CD14-positive monocyte (primary cell): ENCODE results near the gene GTF3C1. TPM values are rescaled to one million over a fixed set of nuclear protein-coding genes. Genes with fewer than 3 reads are reported as not detected.

Experiments
- DNase-seq, 3 donors: peaks; one replicate each; pipeline ENCODE4 v3.0.0-alpha.2; 2011 to 2022
- H2AFZ ChIP-seq: 2 replicates; pipeline ENCODE4 v1.6.0; 2012; ENCODE audit warnings: mild to moderate bottlenecking, low read depth, low read length, inconsistent platforms; ENCODE audit not compliant: insufficient read depth, poor library complexity, severe bottlenecking
- H3K27ac ChIP-seq, 2 donors: 1 replicate in 1 of 2; 2 replicates in 1 of 2; pipeline ENCODE4 v1.5.1; 2012 to 2013; ENCODE audit warnings: low read length in 2 of 2, control low read depth in 1 of 2, inconsistent platforms in 1 of 2, low read depth in 1 of 2, mild to moderate bottlenecking in 1 of 2
- H3K27me3 ChIP-seq, 2 donors: one replicate each; pipeline versions ENCODE4 v1.6.0 to v1.6.1; 2011 to 2013; ENCODE audit warnings: low read length in 2 of 2; ENCODE audit not compliant: control insufficient read depth in 2 of 2, insufficient read depth in 2 of 2
- H3K36me3 ChIP-seq, 2 donors: replicated peaks in 1 of 2; 1 replicate in 1 of 2; 2 replicates in 1 of 2; pipeline versions ENCODE4 v1.5.1 to v1.6.1; 2012 to 2013; ENCODE audit warnings: low read length in 2 of 2, control low read depth in 1 of 2, inconsistent platforms in 1 of 2, mild to moderate bottlenecking in 1 of 2; ENCODE audit not compliant: insufficient read depth in 2 of 2, control insufficient read depth in 1 of 2
- H3K4me1 ChIP-seq, 2 donors: 1 replicate in 1 of 2; 2 replicates in 1 of 2; pipeline versions ENCODE4 v1.5.1 to v1.6.1; 2012 to 2013; ENCODE audit warnings: low read length in 2 of 2, control low read depth in 1 of 2, inconsistent platforms in 1 of 2, mild to moderate bottlenecking in 1 of 2, moderate library complexity in 1 of 2; ENCODE audit not compliant: insufficient read depth in 2 of 2, control insufficient read depth in 1 of 2
- H3K4me2 ChIP-seq: replicated peaks from 2 replicates; pipeline ENCODE3; 2012; ENCODE audit warnings: low read length, moderate library complexity, mild to moderate bottlenecking; ENCODE audit not compliant: poor library complexity, severe bottlenecking; ENCODE audit errors: extremely low read depth
- H3K4me3 ChIP-seq, 3 experiments: fragments of 200-600 bp in 1 of 3; sonication (generic) in 1 of 3; replicated peaks in 1 of 3; 1 replicate in 2 of 3; 2 replicates in 1 of 3; pipeline ENCODE4 v1.5.1; 2011 to 2013; ENCODE audit warnings: low read length in 3 of 3, mild to moderate bottlenecking in 3 of 3, control low read depth in 2 of 3, low read depth in 2 of 3, inconsistent platforms in 1 of 3, moderate library complexity in 1 of 3
- H3K79me2 ChIP-seq: 2 replicates; pipeline ENCODE4 v1.6.0; 2012; ENCODE audit warnings: mild to moderate bottlenecking, control low read depth, inconsistent platforms, low read length, moderate library complexity; ENCODE audit not compliant: insufficient read depth
- H3K9ac ChIP-seq: 2 replicates; pipeline ENCODE4 v1.6.0; 2017; ENCODE audit warnings: low read length, mild to moderate bottlenecking; ENCODE audit not compliant: insufficient read depth, poor library complexity, severe bottlenecking
- H3K9me3 ChIP-seq, 2 donors: replicated peaks in 1 of 2; 1 replicate in 1 of 2; 2 replicates in 1 of 2; pipeline versions ENCODE4 v1.5.1 to v1.6.1; 2012 to 2013; ENCODE audit warnings: low read length in 2 of 2, control low read depth in 1 of 2; ENCODE audit not compliant: control insufficient read depth in 1 of 2, insufficient read depth in 1 of 2
- H4K20me1 ChIP-seq: 2 replicates; pipeline ENCODE4 v1.6.0; 2012; ENCODE audit warnings: mild to moderate bottlenecking, low read length, control low read depth, moderate library complexity; ENCODE audit not compliant: insufficient read depth
- H3K27ac Mint-ChIP-seq, 7 donors: one replicate each; pipeline ENCODE4 v1.8.0; 2020; ENCODE audit warnings: mild to moderate bottlenecking in 7 of 7, mixed read lengths in 7 of 7, moderate library complexity in 6 of 7, inconsistent platforms in 2 of 7
- H3K27me3 Mint-ChIP-seq, 3 donors: one replicate each; pipeline ENCODE4 v1.8.0; 2021 to 2022; ENCODE audit warnings: low read depth in 3 of 3, mild to moderate bottlenecking in 3 of 3, mixed read lengths in 3 of 3, moderate library complexity in 3 of 3, inconsistent platforms in 1 of 3
- H3K36me3 Mint-ChIP-seq, 2 donors: one replicate each; pipeline ENCODE4 v1.8.0; 2020; ENCODE audit warnings: mixed read lengths in 2 of 2, inconsistent platforms in 1 of 2, mild to moderate bottlenecking in 1 of 2
- H3K4me1 Mint-ChIP-seq: one replicate; pipeline ENCODE4 v1.8.0; 2020; ENCODE audit warnings: mild to moderate bottlenecking, mixed read lengths
- H3K4me3 Mint-ChIP-seq, 2 donors: one replicate each; pipeline ENCODE4 v1.8.0; 2020; ENCODE audit warnings: mild to moderate bottlenecking in 2 of 2, mixed read lengths in 2 of 2, moderate library complexity in 1 of 2
- H3K9me3 Mint-ChIP-seq, 7 donors: one replicate each; pipeline ENCODE4 v1.8.0; 2020 to 2022; ENCODE audit warnings: mixed read lengths in 7 of 7, mild to moderate bottlenecking in 6 of 7, moderate library complexity in 6 of 7, inconsistent platforms in 2 of 7
- WGBS: methylation state at CpG from one replicate; pipeline ENCODE4 v1.1.5; 2013; ENCODE audit warnings: missing lambda C conversion rate; ENCODE audit not compliant: insufficient coverage; 5-methylcytosine and 5-hydroxymethylcytosine counted together
- intact Hi-C, 2 donors: fragments of 100-400 bp; cut with micrococcal nuclease; formaldehyde crosslinking; loops; one replicate each; pipeline versions ENCODE4 v1.15.0 to v1.15.1; 2023
- polyA plus RNA-seq, 3 donors: library from polyadenylated mRNA; depleted of rRNA in 1 of 3; unstranded in 2 of 3; stranded (reverse) in 1 of 3; fragments of 300-500 nt in 2 of 3; fragments of >200 nt in 1 of 3; fragmentation: Illumina TruSeq in 2 of 3; gene quantifications; 1 replicate in 2 of 3; 2 replicates in 1 of 3; pipeline ENCODE4 v1.2.3, GENCODE V29; 2012 to 2021
- TF ChIP-seq, protein P1 (sequence below): fragments of 200-600 bp; IDR thresholded peaks from one replicate; pipeline ENCODE4 v1.8.0; 2022; ENCODE audit warnings: antibody characterized with exemption, mild to moderate bottlenecking

GTF3C1 gene
- polyA plus RNA-seq, 3 donors = 7.0 to 22.0 (median 12.8) TPM

DNA sequence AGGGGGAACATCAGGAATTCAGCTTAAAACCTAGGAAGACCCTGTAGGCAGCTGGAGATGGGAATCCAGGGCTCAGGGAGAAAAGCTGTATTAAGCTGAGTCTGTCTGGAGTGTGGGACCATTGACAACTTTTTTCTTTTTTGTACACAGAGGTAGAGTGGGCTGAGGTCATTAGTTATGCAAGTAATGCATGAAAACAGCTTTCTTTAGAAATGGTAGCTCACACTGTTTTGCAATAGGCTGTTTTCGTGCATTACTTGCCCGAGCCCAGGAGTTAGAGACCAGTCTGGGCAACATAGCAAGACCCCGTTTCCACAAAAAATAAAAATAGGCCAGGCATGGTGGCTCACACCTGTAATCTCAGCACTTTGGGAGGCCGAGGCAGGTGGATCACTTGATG lies 46.7 kb upstream of the GTF3C1 start:
- Mint-ChIP-seq H3K27me3 (no peaks in the 10 kb centered on the region), H3K4me1 (no peaks in the 10 kb centered on the region), H3K27ac (no peak overlapping the region), H3K9me3 (peaks cover 0 to 2% (median 0%) of the 10 kb centered on the region in 7 donors), H3K4me3 (no peak overlapping the region), H3K36me3 (peaks cover 18 to 28% of the 10 kb centered on the region in 2 donors)
- Histone ChIP-seq H3K4me1 (no peaks in the 10 kb centered on the region), H3K9me3 (no peaks in the 10 kb centered on the region), H3K36me3 (peaks cover 3 to 4% of the 10 kb centered on the region in 2 donors), H3K27me3 (no peaks in the 10 kb centered on the region), H3K4me3 (no peak overlapping the region), H3K27ac (no peak overlapping the region), H2AFZ (no peak overlapping the region), H3K4me2 (no peak overlapping the region), H3K79me2 (no peaks in the 10 kb centered on the region), H3K9ac (no peak overlapping the region), H4K20me1 (no peaks in the 10 kb centered on the region)
- intact Hi-C loops = no loop called here
- 84% methylated on average over 3 of the region's 4 CpGs for WGBS
- TF ChIP-seq, protein P1, sequence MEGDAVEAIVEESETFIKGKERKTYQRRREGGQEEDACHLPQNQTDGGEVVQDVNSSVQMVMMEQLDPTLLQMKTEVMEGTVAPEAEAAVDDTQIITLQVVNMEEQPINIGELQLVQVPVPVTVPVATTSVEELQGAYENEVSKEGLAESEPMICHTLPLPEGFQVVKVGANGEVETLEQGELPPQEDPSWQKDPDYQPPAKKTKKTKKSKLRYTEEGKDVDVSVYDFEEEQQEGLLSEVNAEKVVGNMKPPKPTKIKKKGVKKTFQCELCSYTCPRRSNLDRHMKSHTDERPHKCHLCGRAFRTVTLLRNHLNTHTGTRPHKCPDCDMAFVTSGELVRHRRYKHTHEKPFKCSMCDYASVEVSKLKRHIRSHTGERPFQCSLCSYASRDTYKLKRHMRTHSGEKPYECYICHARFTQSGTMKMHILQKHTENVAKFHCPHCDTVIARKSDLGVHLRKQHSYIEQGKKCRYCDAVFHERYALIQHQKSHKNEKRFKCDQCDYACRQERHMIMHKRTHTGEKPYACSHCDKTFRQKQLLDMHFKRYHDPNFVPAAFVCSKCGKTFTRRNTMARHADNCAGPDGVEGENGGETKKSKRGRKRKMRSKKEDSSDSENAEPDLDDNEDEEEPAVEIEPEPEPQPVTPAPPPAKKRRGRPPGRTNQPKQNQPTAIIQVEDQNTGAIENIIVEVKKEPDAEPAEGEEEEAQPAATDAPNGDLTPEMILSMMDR = no peak
- no peak for DNase-seq

DNA sequence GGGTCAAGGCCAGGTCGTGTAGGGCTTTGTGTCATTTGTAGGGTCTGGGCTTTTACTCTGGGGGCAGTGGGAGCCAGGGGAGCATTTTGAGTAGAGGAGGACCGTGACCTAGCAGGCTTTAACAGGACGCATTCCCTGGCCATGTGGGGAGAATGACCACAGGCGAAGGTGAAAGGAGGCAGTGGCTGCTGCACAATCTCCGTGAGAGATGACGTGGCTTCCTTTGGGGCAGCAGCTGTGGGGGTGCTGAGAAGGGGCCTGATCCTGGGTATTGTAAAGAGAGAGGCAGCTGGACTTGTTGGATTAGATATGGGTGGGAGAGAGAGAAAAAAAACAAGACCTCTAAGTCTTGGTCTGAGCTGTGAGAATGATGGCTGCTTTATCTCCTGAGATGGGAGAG lies 46.3 kb upstream of the GTF3C1 start:
- Histone ChIP-seq H3K4me1 (no peaks in the 10 kb centered on the region), H3K36me3 (peaks cover 3 to 4% of the 10 kb centered on the region in 2 donors), H3K9me3 (no peaks in the 10 kb centered on the region), H3K27me3 (no peaks in the 10 kb centered on the region), H2AFZ (no peak overlapping the region), H3K27ac (no peak overlapping the region), H3K9ac (no peak overlapping the region), H4K20me1 (no peaks in the 10 kb centered on the region), H3K4me2 (no peak overlapping the region), H3K4me3 (no peak overlapping the region), H3K79me2 (no peaks in the 10 kb centered on the region)
- TF ChIP-seq, protein P1 = no peak
- no peak overlapping the region for H3K27ac Mint-ChIP-seq
- WGBS = 94% methylated on average over 6 of the region's 6 CpGs
- no peak overlapping the region for H3K4me3 Mint-ChIP-seq
- H3K4me1 Mint-ChIP-seq = no peaks in the 10 kb centered on the region
- no peaks in the 10 kb centered on the region for H3K27me3 Mint-ChIP-seq
- H3K9me3 Mint-ChIP-seq = peaks cover 0 to 1% (median 0%) of the 10 kb centered on the region in 7 donors
- DNase-seq = no peak
- intact Hi-C loops = no loop called here
- peaks cover 18 to 30% of the 10 kb centered on the region in 2 donors for H3K36me3 Mint-ChIP-seq
